ENCODE measurements around the gene CEP85L.

The CEP85L gene

DNA sequence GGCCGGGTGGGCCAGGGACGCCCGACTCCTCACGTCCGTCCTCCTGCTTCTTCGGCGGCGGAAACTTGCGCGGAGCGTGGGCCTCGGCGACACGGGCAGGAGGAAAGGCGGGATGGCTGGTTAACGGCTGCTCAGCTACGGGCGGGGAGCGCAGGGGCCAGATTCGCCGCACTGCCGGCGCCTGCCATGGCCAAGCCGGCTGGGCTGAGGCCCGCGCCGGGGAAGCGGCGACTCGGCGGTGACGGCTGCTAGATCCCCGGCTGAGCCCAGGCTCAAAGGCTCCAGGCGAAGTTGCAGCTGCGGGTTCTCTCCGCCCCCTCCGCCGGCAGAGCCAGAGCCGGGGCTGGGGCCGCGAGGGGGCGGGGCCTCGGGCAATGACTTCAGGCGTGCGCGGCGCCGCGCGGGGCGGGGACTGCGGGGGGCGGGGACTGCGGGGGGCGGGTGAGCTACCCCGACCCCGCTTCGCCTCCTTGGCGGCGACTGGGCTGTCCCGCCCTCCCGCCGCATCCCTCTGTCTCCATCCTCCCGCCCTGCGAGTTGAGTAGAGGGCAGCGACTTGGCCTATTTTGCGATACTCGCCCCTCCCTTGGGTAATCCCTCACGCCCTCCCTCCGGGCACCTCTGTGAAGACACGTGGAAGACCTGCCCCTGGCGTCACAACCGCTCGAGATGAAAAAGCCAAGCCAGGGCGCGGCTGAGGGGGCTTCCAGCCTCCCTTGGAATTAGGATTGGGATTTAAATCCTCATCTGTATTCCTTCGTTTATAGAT lies at the start of gene CEP85L:
Gene CEP85L (minus strand): TSS at position 310 of the 769 bp plus-strand sequence. CDS start 322 bp downstream, outside the sequence.
- peak; percentile 80 for DNase-seq

DNA sequence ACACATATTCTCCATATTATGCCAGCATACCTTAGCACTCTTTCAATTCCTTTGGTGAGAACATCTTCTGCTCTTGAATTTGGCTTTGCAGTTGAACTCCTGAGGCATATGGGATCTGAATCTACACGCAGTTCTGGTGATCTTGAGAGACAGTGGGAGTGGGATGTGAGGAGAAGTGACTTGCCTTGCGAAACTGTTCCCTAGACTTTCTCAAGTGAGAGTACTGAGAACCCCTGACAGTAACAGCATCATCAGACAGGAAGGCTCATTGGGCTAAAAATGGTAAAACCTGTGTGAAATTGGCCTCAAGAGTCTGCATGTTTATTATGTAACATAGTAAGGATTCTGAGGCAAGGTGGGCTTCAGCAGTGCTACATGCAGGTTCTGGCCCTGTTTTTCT lies 49.1 kb upstream of the CEP85L start:
- no peak for DNase-seq

GRCh38 chr6:118697554-118697953 lies 46.2 kb upstream of the CEP85L start:
- no peak for DNase-seq

GRCh38 chr6:118696271-118696670 lies 44.9 kb upstream of the CEP85L start:
- DNase-seq, result no peak

GRCh38 chr6:118693562-118693961 lies 42.2 kb upstream of the CEP85L start:
- DNase-seq, result no peak

GRCh38 chr6:118685823-118686449 lies 34.5 kb upstream of the CEP85L start:
- DNase-seq, result no peak

- no peak for DNase-seq
These were observed 32.8 kb upstream of the CEP85L start for GRCh38 chr6:118683881-118684872.

DNA sequence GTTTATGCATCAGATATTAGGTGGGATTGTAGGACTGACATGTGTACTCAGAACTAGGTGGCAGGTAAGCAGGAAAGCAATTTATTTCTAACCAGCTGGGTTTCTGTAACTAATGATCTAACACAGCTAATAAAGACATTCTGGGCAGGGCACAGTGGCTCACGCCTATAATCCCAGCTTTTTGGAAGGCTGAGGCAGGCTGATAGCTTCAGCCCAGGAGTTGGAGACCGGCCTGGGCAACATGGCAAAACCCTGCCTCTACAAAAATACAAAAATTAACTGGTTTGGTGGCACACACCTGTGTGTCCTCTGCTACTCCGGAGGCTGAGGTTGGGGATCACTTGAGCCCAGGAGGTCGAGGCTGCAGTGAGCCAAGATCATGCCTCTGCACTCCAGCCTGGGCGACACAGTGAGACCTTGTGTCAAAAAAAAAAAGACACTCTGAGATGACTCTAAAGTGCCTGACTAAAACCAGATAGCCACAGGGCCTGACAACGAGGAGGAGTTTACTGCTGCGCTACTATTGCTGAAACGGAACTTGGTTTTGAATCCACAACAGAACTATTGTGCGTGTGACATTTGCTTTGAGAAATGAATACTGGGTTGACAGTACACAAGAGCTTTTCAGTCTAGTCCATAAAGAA lies 29.2 kb upstream of the CEP85L start:
- DNase-seq, result no peak

GRCh38 chr6:118679327-118679901 lies 28.0 kb upstream of the CEP85L start:
- no peak for DNase-seq

- DNase-seq, result no peak
These were observed 27.5 kb upstream of the CEP85L start for GRCh38 chr6:118678866-118679265.

- DNase-seq, result no peak
These were observed 25.8 kb upstream of the CEP85L start for GRCh38 chr6:118677193-118677592.

- DNase-seq, result no peak
These were observed 23.8 kb upstream of the CEP85L start for GRCh38 chr6:118675225-118675624.

- DNase-seq, result no peak
These were observed 23.4 kb upstream of the CEP85L start for GRCh38 chr6:118674772-118675171.

GRCh38 chr6:118672678-118673077 lies 21.3 kb upstream of the CEP85L start:
- DNase-seq, result no peak

- DNase-seq, result no peak
These were observed 18.2 kb upstream of the CEP85L start for GRCh38 chr6:118669561-118669960.

DNA sequence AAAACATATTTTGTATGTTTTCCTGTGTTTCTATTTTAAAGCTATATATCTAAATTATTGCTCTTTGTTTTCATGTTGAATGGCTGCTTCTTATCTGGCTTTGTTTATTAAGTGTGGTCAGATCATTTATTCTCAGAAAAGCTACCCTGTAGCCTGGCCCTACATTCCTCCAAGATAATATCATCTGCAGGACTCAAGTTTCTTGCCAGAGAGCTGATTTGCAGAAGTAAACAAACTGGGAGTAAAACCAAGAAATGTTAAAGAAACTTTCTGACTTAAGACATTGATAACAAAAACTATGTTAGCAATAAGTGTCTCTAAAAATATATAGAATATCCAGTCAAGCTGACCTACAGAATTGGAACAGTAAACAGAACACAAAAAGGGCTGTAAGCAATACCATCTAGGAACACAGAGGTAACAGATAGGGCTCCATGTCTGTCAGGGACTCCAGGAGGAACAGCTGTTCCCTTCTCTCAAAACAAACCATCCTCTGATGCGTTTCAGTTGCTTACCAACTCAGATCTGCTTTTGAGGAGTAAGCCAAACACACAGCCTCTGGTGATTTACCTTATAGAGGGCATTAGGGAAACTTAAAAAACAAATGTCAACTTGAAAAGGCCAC lies 17.5 kb upstream of the CEP85L start:
- no peak for DNase-seq

DNA sequence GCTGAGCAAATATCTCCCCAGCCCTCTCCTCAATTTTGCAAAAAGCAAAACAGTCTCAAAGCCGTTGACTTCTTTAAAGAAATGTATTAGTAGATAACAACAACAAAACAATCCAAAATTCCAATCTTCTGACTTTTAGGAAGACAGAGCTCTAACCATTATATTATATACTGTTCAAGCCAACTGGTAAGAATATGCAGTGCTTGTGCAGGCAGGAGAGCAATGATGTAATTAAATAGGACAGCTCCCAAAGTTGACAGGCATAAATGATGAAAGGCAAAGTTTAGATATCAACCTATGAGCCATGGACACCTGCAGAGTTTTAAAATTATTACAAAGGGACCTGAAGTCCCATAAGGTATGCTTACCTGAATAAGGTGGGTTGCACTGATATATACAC lies 16.6 kb upstream of the CEP85L start:
- DNase-seq, result no peak

GRCh38 chr6:118665011-118665410 lies 13.6 kb upstream of the CEP85L start:
- no peak for DNase-seq

DNA sequence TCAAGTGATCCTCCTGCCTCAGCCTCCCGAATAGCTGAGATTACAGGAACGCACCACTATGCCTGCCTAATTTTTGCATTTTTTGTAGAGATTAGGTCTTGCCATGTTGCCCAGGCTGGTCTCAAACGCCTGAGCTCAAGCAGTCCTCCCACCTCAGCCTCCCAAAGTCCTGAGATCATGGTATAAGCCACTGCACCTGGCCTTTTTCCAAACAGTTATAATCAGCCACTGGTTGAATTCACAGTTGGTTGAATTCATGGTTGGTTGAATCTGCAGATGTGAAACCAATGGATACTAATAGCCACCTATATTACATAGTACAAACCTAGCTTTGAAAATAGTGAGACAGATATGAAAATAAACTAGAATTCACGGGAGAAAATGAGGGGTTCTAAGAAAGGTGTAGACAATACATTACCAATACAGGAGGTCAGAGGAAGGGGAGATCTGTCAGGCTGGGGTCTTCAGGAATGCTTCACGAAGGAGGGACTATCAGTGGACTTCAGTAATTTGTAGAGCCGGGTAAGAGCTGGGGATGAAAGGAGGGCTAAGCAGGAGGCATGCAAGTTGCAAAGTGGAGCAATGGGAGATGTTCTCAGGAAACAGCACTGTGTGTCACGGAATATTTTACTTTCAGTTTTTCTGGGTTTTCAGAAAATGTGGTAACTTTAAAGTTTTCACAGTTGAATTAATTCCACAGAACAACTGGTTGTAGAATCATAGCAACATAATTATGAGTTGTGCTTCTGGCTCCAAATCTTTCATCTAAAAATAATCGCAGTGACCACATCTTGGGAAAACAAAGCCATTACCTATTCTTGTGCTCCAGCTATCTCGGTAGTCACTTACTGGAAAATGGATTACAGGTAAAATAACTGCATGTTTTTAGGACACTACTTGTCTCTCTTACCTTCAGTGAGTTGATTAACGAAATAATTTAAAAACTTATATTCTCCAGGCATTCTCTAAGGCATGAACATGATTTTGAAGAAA lies 12.9 kb upstream of the CEP85L start:
- no peak for DNase-seq

GRCh38 chr6:118661831-118662230 lies 10.4 kb upstream of the CEP85L start:
- no peak for DNase-seq

GRCh38 chr6:118660218-118660569 lies 8.8 kb upstream of the CEP85L start:
- no peak for DNase-seq
